HepG2 (cell line): ENCODE results near the gene SLC22A12. TPM values are rescaled to one million over a fixed set of nuclear protein-coding genes. Genes with fewer than 3 reads are reported as not detected.

ENCODE experiments used
- ATAC-seq: fragments of 200-7000 bp; cut with Tn5 transposase; 3 replicates; pipeline ENCODE4 v1.9.1; 2020; ENCODE audit warnings: mild to moderate bottlenecking, moderate library complexity
- BruUV-seq: library from RNA; stranded (reverse); fragments of 400-500 nt; replicated peaks from 2 replicates; lab custom pipeline; 2021; lab: Mats Ljungman, UMichigan
- CTCF ChIA-PET: fragments of 300-600 bp; formaldehyde crosslinking; extraction: SDS; loops from one replicate; lab custom pipeline; 2021; ENCODE audit warnings: low total read pairs, inconsistent platforms, low intra/inter-chr PET ratio; lab: Yijun Ruan, JAX
- POLR2A ChIA-PET: fragments of 350-600 bp; sonication (Branson Sonifier 250); formaldehyde crosslinking; loops from one replicate; lab custom pipeline; 2020; ENCODE audit warnings: antibody characterized with exemption, inconsistent platforms; lab: Yijun Ruan, JAX
- DNase-seq: peaks from one replicate; pipeline ENCODE4 v3.0.0-alpha.2; 2015; ENCODE audit warnings: low spot score
- FAIRE-seq: peaks from 3 replicates; lab custom pipeline; 2011; peaks lifted over from hg19 to GRCh38; lab: Jason Lieb, UNC
- H2AFZ ChIP-seq: one replicate; pipeline ENCODE4 v1.6.1; 2011; ENCODE audit warnings: low read length, inconsistent platforms
- H3K27ac ChIP-seq: fragments of 300-600 bp; 3 replicates; pipeline ENCODE4 v1.8.0; 2011; ENCODE audit warnings: mixed run types, mild to moderate bottlenecking, mixed read lengths, low read length, inconsistent platforms; ENCODE audit not compliant: insufficient read depth; ENCODE audit errors: extremely low read length
- H3K27me3 ChIP-seq, 2 experiments: fragments of 200-600 bp in 1 of 2; 2 replicates in 1 of 2; 3 replicates in 1 of 2; pipeline versions ENCODE4 v1.6.0 to v1.8.0; 2011; ENCODE audit warnings: low read length in 2 of 2, mild to moderate bottlenecking in 2 of 2, moderate library complexity in 2 of 2, inconsistent platforms in 1 of 2; ENCODE audit not compliant: insufficient read depth in 2 of 2, control insufficient read depth in 1 of 2
- H3K36me3 ChIP-seq, 2 experiments: fragments of 200-600 bp in 1 of 2; replicated peaks in 1 of 2; 2 replicates in 1 of 2; 3 replicates in 1 of 2; pipeline versions ENCODE4 v1.5.1 to v1.8.0; 2011; ENCODE audit warnings: low read length in 2 of 2, inconsistent platforms in 1 of 2; ENCODE audit not compliant: insufficient read depth in 2 of 2, control insufficient read depth in 1 of 2
- H3K4me1 ChIP-seq: 2 replicates; pipeline ENCODE4 v1.5.1; 2012; ENCODE audit warnings: low read length, inconsistent platforms; ENCODE audit not compliant: insufficient read depth
- H3K4me2 ChIP-seq: 2 replicates; pipeline ENCODE4 v1.6.0; 2011; ENCODE audit warnings: low read depth, low read length, inconsistent platforms
- H3K4me3 ChIP-seq, 3 experiments: fragments of 200-600 bp in 1 of 3; sonication (generic), shearing (Covaris generic) in 1 of 3; replicated peaks in 1 of 3; 2 replicates each; pipeline ENCODE4 v1.5.1; 2011 to 2016; ENCODE audit warnings: low read length in 3 of 3, inconsistent platforms in 2 of 3, low read depth in 2 of 3, mild to moderate bottlenecking in 2 of 3, control low read depth in 1 of 3, mixed read lengths in 1 of 3; ENCODE audit not compliant: insufficient read depth in 1 of 3
- H3K79me2 ChIP-seq: one replicate; pipeline ENCODE4 v1.6.1; 2011; ENCODE audit warnings: low read length, inconsistent platforms; ENCODE audit not compliant: insufficient read depth
- H3K9ac ChIP-seq: 2 replicates; pipeline ENCODE4 v1.6.0; 2011; ENCODE audit warnings: mild to moderate bottlenecking, low read depth, low read length, inconsistent platforms; ENCODE audit not compliant: insufficient read depth
- H3K9me3 ChIP-seq: 2 replicates; pipeline ENCODE4 v1.5.1; 2012; ENCODE audit warnings: mild to moderate bottlenecking, low read length
- H4K20me1 ChIP-seq: 2 replicates; pipeline ENCODE4 v1.6.0; 2011; ENCODE audit warnings: inconsistent platforms, mild to moderate bottlenecking, low read length, moderate library complexity; ENCODE audit not compliant: insufficient read depth
- FUBP1 ChIP-seq: sonication (generic); formaldehyde crosslinking; IDR thresholded peaks from 2 replicates; pipeline ENCODE4 v1.5.1; 2020; ENCODE audit warnings: missing genetic modification reagents, mild to moderate bottlenecking, borderline replicate concordance
- GPN1 ChIP-seq: sonication (generic); formaldehyde crosslinking; IDR thresholded peaks from 2 replicates; pipeline ENCODE4 v1.5.1; 2020; ENCODE audit warnings: missing genetic modification reagents, borderline replicate concordance
- JUNB ChIP-seq: sonication (generic); formaldehyde crosslinking; IDR thresholded peaks from 2 replicates; pipeline ENCODE4 v1.8.0; 2022; ENCODE audit warnings: missing genetic modification reagents, mild to moderate bottlenecking, borderline replicate concordance
- MAF1 ChIP-seq: sonication (generic); formaldehyde crosslinking; IDR thresholded peaks from 2 replicates; pipeline ENCODE4 v1.5.0; 2020; ENCODE audit warnings: missing genetic modification reagents, borderline replicate concordance
- MXD4 ChIP-seq: IDR thresholded peaks from 2 replicates; pipeline ENCODE4 v1.6.1; 2016; ENCODE audit warnings: mild to moderate bottlenecking, missing biosample characterization, missing genetic modification reagents
- NCOA2 ChIP-seq: sonication (generic); formaldehyde crosslinking; IDR thresholded peaks from 2 replicates; pipeline ENCODE4 v1.8.0; 2022; ENCODE audit warnings: inconsistent platforms
- PAWR ChIP-seq: sonication (generic); formaldehyde crosslinking; IDR thresholded peaks from 2 replicates; pipeline ENCODE4 v1.4.0; 2020; ENCODE audit warnings: missing genetic modification reagents, mild to moderate bottlenecking, borderline replicate concordance
- SNRNP70 ChIP-seq: fragments of 200-400 bp; formaldehyde crosslinking; IDR thresholded peaks from 2 replicates; pipeline ENCODE4 v1.6.1; 2017; ENCODE audit warnings: mild to moderate bottlenecking, low read depth, low read length, moderate library complexity
- SOX13 ChIP-seq, 3 experiments: fragments of 450-650 bp in 1 of 3; sonication (generic) in 1 of 3; formaldehyde crosslinking in 1 of 3; IDR thresholded peaks in 2 of 3; conservative IDR thresholded peaks in 1 of 3; 2 replicates each; pipeline versions ENCODE4 v1.5.0 to v1.6.1; 2016 to 2020; ENCODE audit warnings: antibody characterized with exemption in 1 of 3, mild to moderate bottlenecking in 1 of 3, missing compliant biosample characterization in 1 of 3, missing genetic modification reagents in 1 of 3, moderate library complexity in 1 of 3
- SRSF4 ChIP-seq: fragments of 200-400 bp; formaldehyde crosslinking; IDR thresholded peaks from one replicate; pipeline ENCODE4 v1.6.1; 2018; ENCODE audit warnings: mild to moderate bottlenecking, low read depth, low read length, moderate library complexity; ENCODE audit not compliant: poor library complexity, severe bottlenecking
- ZNF282 ChIP-seq: fragments of 450-650 bp; IDR thresholded peaks from 2 replicates; pipeline ENCODE4 v1.6.1; 2018; ENCODE audit not compliant: partially characterized antibody
- ZNF382 ChIP-seq: sonication (generic); formaldehyde crosslinking; IDR thresholded peaks from 2 replicates; pipeline ENCODE4 v1.5.0; 2020; ENCODE audit warnings: missing genetic modification reagents, mild to moderate bottlenecking, borderline replicate concordance
- ZNF549 ChIP-seq: sonication (generic); formaldehyde crosslinking; IDR thresholded peaks from 2 replicates; pipeline ENCODE4 v1.5.0; 2020; ENCODE audit warnings: missing genetic modification reagents
- ZNF589 ChIP-seq: sonication (generic); formaldehyde crosslinking; conservative IDR thresholded peaks from 2 replicates; pipeline ENCODE4 v1.8.0; 2022; ENCODE audit warnings: mild to moderate bottlenecking, moderate library complexity, missing genetic modification reagents
- ZNF687 ChIP-seq: sonication (generic); formaldehyde crosslinking; IDR thresholded peaks from 2 replicates; pipeline ENCODE4 v1.5.1; 2020; ENCODE audit warnings: mild to moderate bottlenecking, missing genetic modification reagents, moderate library complexity
- WGBS: methylation state at CpG from one replicate; pipeline ENCODE4 v1.1.6; 2017; ENCODE audit warnings: low lambda C conversion rate; 5-methylcytosine and 5-hydroxymethylcytosine counted together
- in situ Hi-C: cut with HindIII; loops from 2 replicates; pipeline ENCODE4 v1.10.0; 2017; ENCODE audit warnings: low pct_unique_long_range_greater_than_20kb; ENCODE audit not compliant: extremely low pct_ligation_motif_present
- intact Hi-C: fragments of 100-400 bp; cut with micrococcal nuclease; formaldehyde crosslinking; loops from one replicate; pipeline ENCODE4 v1.10.0; 2022; ENCODE audit not compliant: unreplicated experiment
- polyA plus RNA-seq, 8 experiments: library from polyadenylated mRNA; depleted of rRNA in 3 of 8; stranded (reverse) in 7 of 8; unstranded in 1 of 8; fragments of >200 nt; fragmentation: Illumina TruSeq in 4 of 8; extraction: Trizol in 4 of 8; gene quantifications; 2 replicates each; pipeline versions ENCODE4 v1.2.1 to v1.2.3, GENCODE V29; 2011 to 2016; ENCODE audit warnings: low read depth in 4 of 8, missing spikeins in 1 of 8, mixed read lengths in 1 of 8; ENCODE audit not compliant: insufficient read depth in 1 of 8
- total RNA-seq, 5 experiments: library from RNA; depleted of rRNA; stranded (reverse); fragments of >200 nt; fragmentation: Illumina TruSeq; extraction: Trizol; gene quantifications; 2 replicates each; pipeline ENCODE4 v1.2.3, GENCODE V29; 2016; ENCODE audit warnings: low read depth in 1 of 5

SLC22A12 gene
- total and polyA plus RNA-seq, 2 of the 13 experiments (the other 11 are each of a cell fraction or from before 2014, with no cell fraction given), result not detected

GRCh38 chr11:64564947-64565889, 25.8 kb upstream of the SLC22A12 start:
- Histone ChIP-seq H2AFZ (no peak overlapping the region), H3K36me3 (no peaks in the 10 kb centered on the region), H3K9me3 (no peaks in the 10 kb centered on the region), H3K4me3 (no peak overlapping the region), H3K27me3 (0 out of 5 replicates have a peak, but pooled peaks cover 0 to 2% of the 10 kb centered on the region in 2 experiments), H3K79me2 (no peaks in the 10 kb centered on the region), H4K20me1 (no peaks in the 10 kb centered on the region), H3K4me2 (peak overlapping the region; percentile 68), H3K27ac (peak overlapping the region; percentile 33), H3K4me1 (peaks cover 50% of the 10 kb centered on the region), H3K9ac (peak overlapping the region; percentile 25; the same call in 1 of the 2 replicates)
- peak; percentile 58 for ATAC-seq
- ChIA-PET CTCF (no interaction called here), POLR2A (interaction anchor here (1.5 kb wide), 1 partner anchor 247 kb away, joined by 3 read pairs; the partner anchor contains the start of genes PRDX5 and TRMT112)
- no peak for FAIRE-seq
- peak; percentile 51 for DNase-seq
- in situ Hi-C loops, result no loop called here
- 61% methylated on average over 20 of the region's 24 CpGs for WGBS
- no TSS peak for BruUV-seq
- intact Hi-C loops, result no loop called here
- TF ChIP-seq MAF1 (CRISPR knock-in tag) (no peak), JUNB (no peak), ZNF282 (no peak), PAWR (CRISPR knock-in tag) (no peak), ZNF382 (CRISPR knock-in tag) (no peak), GPN1 (no peak), SRSF4 (no peak), SNRNP70 (no peak), FUBP1 (CRISPR knock-in tag) (no peak), ZNF589 (CRISPR knock-in tag) (no peak), ZNF549 (no peak), MXD4 (no peak), SOX13 (IDR thresholded peaks at IDR 0.05) (no peak), SOX13 (CRISPR knock-in tag; conservative IDR thresholded peaks at IDR 0.05 in 1 of 2, IDR thresholded peaks at IDR 0.05 in 1 of 2) (no peak; a peak in 1 of 4 replicates), NCOA2 (0 out of 2 replicates have a peak, but pooled peaks have one; percentile 13), ZNF687 (CRISPR knock-in tag) (peak; percentile 39; the same call in 1 of the 2 replicates)
